ENCODE measurements around the gene PCSK5.
"Not testable (repeated sequence)": the region's sequence is repeated elsewhere in the genome, so short reads cannot be mapped to it uniquely, and the experiment has no call there.

The PCSK5 gene

GRCh38 chr9:76296561-76297310 lies 406.3 kb downstream of the PCSK5 start:
- in situ Hi-C loops (cut with MboI; ENCODE audit: low sequenced_read_pairs) = no loop called here

GRCh38 chr9:76297721-76298239 lies 407.3 kb downstream of the PCSK5 start:
- in situ Hi-C loops (cut with MboI; ENCODE audit: low sequenced_read_pairs) = no loop called here

DNA sequence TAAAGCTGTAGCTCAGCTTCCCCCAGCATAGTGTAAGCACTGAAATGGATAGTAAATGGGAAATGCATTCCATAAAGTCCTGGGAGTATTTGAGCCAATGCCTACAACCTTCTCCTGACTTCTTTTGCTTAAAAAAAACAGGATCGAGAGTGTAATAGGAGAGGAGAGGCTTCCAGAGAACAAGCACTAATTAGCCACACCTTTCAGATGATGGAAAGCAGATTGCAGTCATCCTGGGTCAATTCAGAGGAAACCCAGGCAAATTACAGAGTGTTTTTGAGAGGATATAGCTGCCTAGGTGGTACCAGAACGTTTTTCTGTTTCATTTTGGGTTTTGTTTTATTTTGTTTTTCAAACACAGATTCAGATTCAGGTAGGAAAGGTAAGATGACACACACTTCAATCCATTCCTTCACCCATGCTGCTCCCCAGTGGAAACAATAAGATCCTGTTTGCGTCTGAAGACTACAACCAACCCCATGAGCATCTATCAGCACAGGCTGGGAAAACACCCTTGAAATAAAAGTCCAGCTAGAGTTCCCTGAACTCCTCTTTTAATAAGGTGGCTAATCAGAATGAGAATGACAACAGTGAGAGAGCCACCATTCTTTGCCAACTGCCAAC lies 408.2 kb downstream of the PCSK5 start:
- in situ Hi-C loops (cut with MboI; ENCODE audit: low sequenced_read_pairs) = no loop called here

GRCh38 chr9:76302543-76302942 lies 412.1 kb downstream of the PCSK5 start:
- in situ Hi-C loops (cut with MboI; ENCODE audit: low sequenced_read_pairs) = no loop called here

DNA sequence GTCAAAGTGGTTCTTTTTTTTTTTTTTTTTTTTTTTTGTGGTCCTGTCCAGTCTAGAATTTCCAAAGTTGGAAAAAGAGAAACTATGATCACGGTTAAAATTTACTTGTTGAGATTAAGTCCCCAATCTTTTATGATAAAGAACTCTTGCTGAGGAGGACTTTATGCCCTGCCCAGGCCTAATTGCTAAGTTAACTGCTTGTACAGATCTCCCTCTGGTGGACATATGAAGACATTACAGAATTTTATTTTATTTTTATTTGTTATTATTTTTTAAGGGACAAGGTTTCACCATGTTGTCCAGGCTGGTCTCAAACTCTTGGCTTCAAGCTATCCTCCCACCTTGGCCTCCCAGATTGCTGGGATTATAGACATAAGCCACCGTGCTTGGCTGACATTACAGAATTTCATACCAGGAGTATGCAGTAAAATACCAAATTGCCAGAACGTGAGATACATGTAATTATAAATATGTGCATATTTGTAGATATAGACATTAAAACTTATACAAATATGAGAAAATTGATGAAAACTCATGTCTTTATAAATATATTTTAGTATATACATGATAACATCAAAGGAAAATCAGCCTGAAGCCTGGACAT lies 412.6 kb downstream of the PCSK5 start:
- in situ Hi-C loops (cut with MboI; ENCODE audit: low sequenced_read_pairs) = no loop called here

GRCh38 chr9:76307047-76307446 lies 416.6 kb downstream of the PCSK5 start:
- in situ Hi-C loops (cut with MboI; ENCODE audit: low sequenced_read_pairs) = not testable (repeated sequence)

- in situ Hi-C loops (cut with MboI; ENCODE audit: low sequenced_read_pairs) = no loop called here
These were observed 420.1 kb downstream of the PCSK5 start for GRCh38 chr9:76310577-76310976.

GRCh38 chr9:76310991-76311390 lies 420.5 kb downstream of the PCSK5 start:
- in situ Hi-C loops (cut with MboI; ENCODE audit: low sequenced_read_pairs) = no loop called here

DNA sequence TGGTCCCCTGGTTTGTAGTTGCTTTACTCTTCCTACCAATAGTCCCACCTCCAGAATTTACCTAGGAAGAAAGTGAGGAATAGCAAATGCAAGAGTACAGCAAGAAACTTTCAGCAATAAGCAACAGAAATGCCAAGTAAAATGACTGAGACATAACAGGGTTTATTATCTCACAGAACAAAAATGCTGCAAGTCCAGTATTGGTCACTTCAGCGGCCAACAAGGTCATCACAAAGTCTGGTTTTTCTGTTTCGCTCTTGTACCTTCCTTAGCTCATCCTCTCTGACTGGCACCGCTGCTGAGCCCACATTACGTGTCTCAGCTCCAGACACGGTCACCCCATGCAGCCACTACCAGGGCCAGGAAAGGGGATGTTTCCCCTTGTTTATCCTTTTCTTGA lies 421.1 kb downstream of the PCSK5 start:
- in situ Hi-C loops (cut with MboI; ENCODE audit: low sequenced_read_pairs) = no loop called here

- in situ Hi-C loops (cut with MboI; ENCODE audit: low sequenced_read_pairs) = no loop called here
These were observed 423.3 kb downstream of the PCSK5 start for GRCh38 chr9:76313771-76314170.

DNA sequence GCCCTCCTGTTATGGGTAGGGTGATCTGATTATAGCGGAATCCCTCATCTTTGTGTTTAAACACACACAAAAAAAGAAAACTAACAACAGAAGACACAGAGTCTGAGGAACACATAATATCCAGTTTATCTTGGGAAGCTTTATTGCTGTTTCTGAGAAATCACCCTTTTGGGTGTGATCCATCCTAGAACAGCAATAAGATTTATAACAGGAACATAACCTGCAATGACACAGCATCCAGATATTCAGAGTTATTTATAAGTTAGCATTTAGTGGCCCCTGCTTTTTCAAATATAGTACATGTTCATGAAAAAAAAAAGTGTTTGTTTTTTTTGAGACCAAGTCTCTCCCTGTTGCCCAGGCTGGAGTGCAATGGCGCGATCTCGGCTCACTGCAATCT lies 423.8 kb downstream of the PCSK5 start:
- in situ Hi-C loops (cut with MboI; ENCODE audit: low sequenced_read_pairs) = no loop called here

DNA sequence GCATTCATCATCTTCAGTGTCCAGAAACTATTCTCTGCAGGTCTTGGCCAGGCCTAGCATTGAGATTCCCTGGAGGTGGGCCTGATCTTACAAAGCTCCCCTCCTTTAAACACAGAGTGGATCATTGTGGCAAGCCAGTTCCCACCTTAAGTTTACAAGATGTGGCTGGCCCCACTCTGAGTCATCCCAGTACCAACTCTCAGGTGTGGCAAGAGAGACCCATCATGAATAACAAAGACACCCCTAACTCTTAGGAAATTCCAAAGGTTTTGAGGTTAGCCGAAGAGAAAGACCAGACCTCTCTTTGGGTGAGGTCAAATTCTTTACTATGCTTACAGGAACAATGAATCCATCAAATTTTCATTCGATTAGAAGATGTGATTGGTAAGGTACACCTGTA lies 425.6 kb downstream of the PCSK5 start:
- in situ Hi-C loops (cut with MboI; ENCODE audit: low sequenced_read_pairs) = no loop called here

DNA sequence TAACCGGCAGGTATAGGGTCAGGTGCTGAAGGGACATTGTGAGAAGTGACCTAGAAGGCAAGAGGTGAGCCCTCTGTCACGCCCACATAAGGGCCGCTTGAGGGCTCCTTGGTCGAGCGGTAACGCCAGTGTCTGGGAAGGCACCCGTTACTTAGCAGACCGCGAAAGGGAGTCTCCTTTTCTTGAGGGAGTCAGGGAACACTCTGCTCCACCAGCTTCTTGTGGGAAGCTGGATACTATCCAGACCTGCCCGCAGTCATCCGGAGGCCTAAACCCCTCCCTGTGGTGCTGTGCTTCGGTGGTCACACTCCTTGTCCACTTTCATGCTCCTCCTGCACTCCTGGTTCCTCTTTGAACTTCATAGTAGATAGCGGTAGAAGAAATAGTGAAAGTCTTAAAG lies 429.0 kb downstream of the PCSK5 start:
- in situ Hi-C loops (cut with MboI; ENCODE audit: low sequenced_read_pairs) = not testable (repeated sequence)

GRCh38 chr9:76321195-76321828 lies 430.8 kb downstream of the PCSK5 start:
- in situ Hi-C loops (cut with MboI; ENCODE audit: low sequenced_read_pairs) = no loop called here

DNA sequence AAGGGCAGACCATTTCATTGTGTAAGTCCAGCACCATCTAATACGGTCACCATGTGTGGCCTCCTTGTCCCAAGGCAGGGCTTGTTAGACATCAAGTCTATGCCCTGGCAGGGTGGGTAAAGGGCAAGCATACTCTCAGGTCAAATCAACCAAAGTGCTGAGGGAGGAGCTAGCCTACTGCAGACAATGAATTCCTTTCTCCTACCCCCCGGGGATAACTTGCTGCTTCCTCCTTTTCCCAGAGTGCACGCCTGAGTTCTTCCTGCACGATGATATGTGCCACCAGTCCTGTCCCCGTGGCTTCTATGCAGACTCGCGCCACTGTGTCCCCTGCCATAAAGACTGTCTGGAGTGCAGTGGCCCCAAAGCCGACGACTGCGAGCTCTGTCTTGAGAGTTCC lies 432.3 kb downstream of the PCSK5 start:
- in situ Hi-C loops (cut with MboI; ENCODE audit: low sequenced_read_pairs) = no loop called here

DNA sequence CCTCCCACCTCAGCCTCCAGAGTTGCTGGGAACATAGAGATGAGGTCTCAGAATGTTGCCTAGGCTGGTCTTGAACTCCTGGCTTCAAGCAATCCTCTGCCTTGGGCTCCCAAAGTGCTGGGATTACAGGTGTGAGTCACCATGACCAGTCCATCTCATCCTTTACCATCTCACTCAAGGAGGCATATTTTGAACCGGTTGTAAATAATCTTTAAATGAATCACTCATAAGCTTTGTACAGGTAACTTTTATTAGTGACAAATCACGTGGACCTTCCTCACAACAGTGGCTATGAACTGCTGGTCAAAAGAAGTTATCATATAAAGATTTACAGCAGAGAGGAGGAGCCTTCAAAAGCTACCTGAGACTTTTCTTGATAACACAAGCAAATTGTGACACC lies 433.0 kb downstream of the PCSK5 start:
- in situ Hi-C loops (cut with MboI; ENCODE audit: low sequenced_read_pairs) = no loop called here

DNA sequence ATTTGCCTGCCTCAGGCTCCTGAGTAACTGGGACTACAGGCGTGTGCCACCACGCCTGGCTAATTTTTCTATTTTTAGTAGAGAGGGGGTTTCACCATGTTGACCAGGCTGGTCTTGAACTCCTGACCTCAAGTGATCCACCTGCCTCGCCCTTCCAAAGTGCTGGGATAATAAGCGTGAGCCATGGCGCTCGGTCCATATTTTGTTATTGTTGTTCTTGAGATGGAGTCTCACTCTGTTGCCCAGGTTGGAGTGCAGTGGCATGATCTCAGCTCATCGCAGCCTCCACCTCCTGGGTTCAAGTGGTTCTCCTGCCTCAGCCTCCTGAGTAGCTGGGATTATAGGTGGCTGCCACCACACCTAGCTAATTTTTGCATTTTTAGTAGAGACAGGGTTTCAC lies 433.6 kb downstream of the PCSK5 start:
- in situ Hi-C loops (cut with MboI; ENCODE audit: low sequenced_read_pairs) = not testable (repeated sequence)

GRCh38 chr9:76330034-76330433 lies 439.6 kb downstream of the PCSK5 start:
- in situ Hi-C loops (cut with MboI; ENCODE audit: low sequenced_read_pairs) = no loop called here

DNA sequence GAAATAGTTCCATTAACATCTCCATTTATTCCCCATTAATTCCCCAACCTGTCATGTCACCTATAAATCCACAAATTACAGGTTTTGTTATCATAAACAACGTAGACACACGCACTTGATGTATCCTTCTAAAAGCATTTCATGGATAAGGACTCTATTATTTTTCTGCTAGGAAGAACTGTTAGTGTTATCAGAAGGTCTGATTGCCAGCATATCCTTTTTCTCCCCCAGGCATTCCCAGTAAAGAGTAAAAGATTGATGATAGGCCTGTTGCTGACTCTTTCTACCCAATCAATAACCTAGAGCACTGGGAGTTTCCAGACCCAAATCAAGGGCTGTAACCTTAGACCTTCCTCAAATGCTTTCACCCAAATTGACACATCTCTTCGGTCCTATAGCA lies 442.9 kb downstream of the PCSK5 start:
- in situ Hi-C loops (cut with MboI; ENCODE audit: low sequenced_read_pairs) = no loop called here

DNA sequence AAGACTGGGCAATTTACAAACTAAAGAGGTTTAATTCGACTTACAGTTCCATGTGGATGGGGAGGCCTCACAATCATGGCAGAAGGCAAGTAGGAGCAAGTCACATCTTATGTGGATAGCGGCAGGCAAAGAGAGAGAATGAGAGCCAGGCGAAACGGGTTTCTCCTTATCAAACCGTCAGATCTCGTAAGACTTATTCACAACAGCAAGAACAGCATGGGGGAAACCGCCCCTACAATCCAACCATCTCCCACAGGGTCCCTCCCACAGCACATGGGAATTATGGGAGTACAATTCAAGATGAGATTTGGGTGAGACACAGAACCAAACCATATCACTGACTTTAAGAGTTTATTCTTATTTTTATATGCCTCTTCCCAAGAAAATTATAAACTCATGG lies 443.5 kb downstream of the PCSK5 start:
- in situ Hi-C loops (cut with MboI; ENCODE audit: low sequenced_read_pairs) = no loop called here

- in situ Hi-C loops (cut with MboI; ENCODE audit: low sequenced_read_pairs) = no loop called here
These were observed 445.6 kb downstream of the PCSK5 start for GRCh38 chr9:76336027-76336426.

DNA sequence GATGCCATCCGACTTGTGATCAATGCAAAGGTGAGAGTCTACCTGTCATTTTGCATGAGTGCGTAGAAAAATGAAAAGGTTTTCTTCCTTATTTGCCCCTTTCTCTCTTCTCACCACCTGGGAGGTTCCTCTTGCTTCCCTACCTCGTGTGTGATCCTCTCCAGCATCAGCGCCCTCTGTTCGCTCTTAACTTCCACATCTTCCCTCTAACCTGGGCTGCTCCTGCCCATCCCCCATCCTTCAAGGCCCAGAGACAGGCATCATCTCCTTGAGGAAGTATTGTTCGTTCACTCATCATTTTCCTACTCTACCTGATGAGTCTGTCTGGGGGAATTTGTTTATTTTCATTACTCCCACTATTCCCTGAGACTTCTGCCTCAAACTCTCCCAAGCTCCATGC lies 447.9 kb downstream of the PCSK5 start:
- in situ Hi-C loops (cut with MboI; ENCODE audit: low sequenced_read_pairs) = no loop called here
